NT2/D1 (cell line): ENCODE results near the gene ITGA4.

Experiments used
- DNase-seq: peaks from one replicate; pipeline ENCODE4 v3.0.0-alpha.2; 2011; ENCODE audit warnings: low read depth, low spot score
- H3K27me3 ChIP-seq: 2 replicates; pipeline ENCODE4 v1.6.0; 2011; ENCODE audit warnings: mild to moderate bottlenecking; ENCODE audit not compliant: insufficient read length, insufficient read depth
- H3K36me3 ChIP-seq: 2 replicates; pipeline ENCODE4 v1.6.1; 2011; ENCODE audit warnings: mild to moderate bottlenecking, low read length, mixed read lengths; ENCODE audit not compliant: insufficient read depth, insufficient read length
- H3K4me1 ChIP-seq: 2 replicates; pipeline ENCODE4 v1.5.1; 2011; ENCODE audit not compliant: insufficient read depth, insufficient read length
- H3K4me3 ChIP-seq: 2 replicates; pipeline ENCODE4 v1.5.1; 2011; ENCODE audit warnings: low read depth; ENCODE audit not compliant: insufficient read length
- H3K9ac ChIP-seq: 2 replicates; pipeline ENCODE4 v1.6.0; 2011; ENCODE audit warnings: low read depth; ENCODE audit not compliant: insufficient read length
- H3K9me3 ChIP-seq: 2 replicates; pipeline ENCODE4 v1.5.1; 2011; ENCODE audit warnings: mild to moderate bottlenecking, low read length; ENCODE audit not compliant: insufficient read depth
- SUZ12 ChIP-seq: IDR thresholded peaks from 2 replicates; pipeline ENCODE4 v1.6.1; 2011; ENCODE audit not compliant: insufficient read length, insufficient read depth; ENCODE audit errors: extremely low read depth
- YY1 ChIP-seq: IDR thresholded peaks from 2 replicates; pipeline ENCODE4 v1.6.1; 2011; ENCODE audit not compliant: insufficient read length, insufficient read depth
- ZNF274 ChIP-seq: IDR thresholded peaks from 2 replicates; pipeline ENCODE4 v1.6.1; 2011; ENCODE audit warnings: mild to moderate bottlenecking, low read depth, low read length

Gene ITGA4

GRCh38 chr2:181542170-181542569 lies 85.0 kb downstream of the ITGA4 start:
- H3K9me3 ChIP-seq = no peaks in the 10 kb centered on the region
- H3K27me3 ChIP-seq = no peaks in the 10 kb centered on the region
- DNase-seq = no peak
- H3K4me1 ChIP-seq = no peaks in the 10 kb centered on the region
- no peak overlapping the region for H3K9ac ChIP-seq
- H3K36me3 ChIP-seq = no peaks in the 10 kb centered on the region
- no peak overlapping the region for H3K4me3 ChIP-seq
- TF ChIP-seq ZNF274 (no peak), SUZ12 (no peak), YY1 (no peak)

GRCh38 chr2:181546086-181546485 lies 88.9 kb downstream of the ITGA4 start:
- TF ChIP-seq ZNF274 = no peak
- no peak for TF ChIP-seq SUZ12
- TF ChIP-seq YY1 = no peak
- Histone ChIP-seq H3K36me3 (no peaks in the 10 kb centered on the region), H3K4me1 (no peaks in the 10 kb centered on the region), H3K9me3 (no peaks in the 10 kb centered on the region), H3K27me3 (no peaks in the 10 kb centered on the region), H3K4me3 (no peak overlapping the region), H3K9ac (no peak overlapping the region)
- DNase-seq = no peak

GRCh38 chr2:181552808-181553207 lies 95.6 kb downstream of the ITGA4 start:
- Histone ChIP-seq H3K9me3 (no peaks in the 10 kb centered on the region), H3K27me3 (no peaks in the 10 kb centered on the region), H3K36me3 (no peaks in the 10 kb centered on the region), H3K4me3 (no peak overlapping the region), H3K4me1 (no peaks in the 10 kb centered on the region), H3K9ac (no peak overlapping the region)
- DNase-seq = no peak
- TF ChIP-seq SUZ12 (no peak), YY1 (no peak), ZNF274 (no peak)

GRCh38 chr2:181553244-181553643 lies 96.1 kb downstream of the ITGA4 start:
- no peaks in the 10 kb centered on the region for H3K36me3 ChIP-seq
- no peak for TF ChIP-seq SUZ12
- TF ChIP-seq YY1 = no peak
- TF ChIP-seq ZNF274 = no peak
- H3K27me3 ChIP-seq = no peaks in the 10 kb centered on the region
- no peak overlapping the region for H3K4me3 ChIP-seq
- no peak overlapping the region for H3K9ac ChIP-seq
- H3K9me3 ChIP-seq = no peaks in the 10 kb centered on the region
- no peaks in the 10 kb centered on the region for H3K4me1 ChIP-seq
- no peak for DNase-seq

DNA sequence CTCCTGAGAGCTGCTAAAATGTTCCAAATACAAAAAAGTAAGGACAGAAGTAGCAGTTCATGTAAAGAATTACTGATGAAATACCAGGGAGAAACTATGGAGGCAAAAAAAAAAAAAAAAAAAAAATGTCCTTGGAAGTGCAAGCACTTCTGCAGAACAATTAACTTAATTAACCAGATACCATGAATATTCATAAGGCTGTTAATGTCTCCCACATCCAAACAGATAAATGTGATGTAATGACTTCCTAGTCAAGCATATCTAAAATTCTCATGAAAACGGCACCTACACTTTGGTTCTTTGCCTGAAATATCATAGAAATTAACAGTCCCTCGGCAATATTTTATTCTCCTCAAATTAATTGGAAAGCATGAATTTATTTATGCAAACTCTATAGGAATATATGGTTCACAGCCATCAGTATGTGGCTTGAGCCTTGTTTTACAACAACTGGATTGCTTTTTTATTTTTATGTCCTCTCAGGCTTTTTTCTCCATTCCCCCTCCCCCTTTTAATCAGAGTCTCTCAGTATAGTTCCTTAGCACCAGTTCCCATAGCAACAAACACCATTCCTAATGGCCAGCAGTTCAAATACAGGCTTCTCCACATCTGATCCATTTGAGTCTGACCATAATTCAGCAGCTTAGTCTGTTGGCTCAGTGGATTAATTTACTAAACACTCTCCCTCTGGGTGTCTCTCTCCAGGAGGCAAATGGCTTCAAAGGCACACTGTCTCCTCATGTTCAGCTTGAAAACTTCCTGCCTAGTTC lies 97.1 kb downstream of the ITGA4 start:
- Histone ChIP-seq H3K9ac (no peak overlapping the region), H3K27me3 (no peaks in the 10 kb centered on the region), H3K4me3 (no peak overlapping the region), H3K4me1 (no peaks in the 10 kb centered on the region), H3K9me3 (no peaks in the 10 kb centered on the region), H3K36me3 (no peaks in the 10 kb centered on the region)
- no peak for DNase-seq
- TF ChIP-seq SUZ12 (no peak), ZNF274 (no peak), YY1 (no peak)

GRCh38 chr2:181558371-181558770 lies 101.2 kb downstream of the ITGA4 start:
- Histone ChIP-seq H3K4me1 (no peaks in the 10 kb centered on the region), H3K36me3 (no peaks in the 10 kb centered on the region)
- TF ChIP-seq ZNF274 (no peak), YY1 (no peak)

DNA sequence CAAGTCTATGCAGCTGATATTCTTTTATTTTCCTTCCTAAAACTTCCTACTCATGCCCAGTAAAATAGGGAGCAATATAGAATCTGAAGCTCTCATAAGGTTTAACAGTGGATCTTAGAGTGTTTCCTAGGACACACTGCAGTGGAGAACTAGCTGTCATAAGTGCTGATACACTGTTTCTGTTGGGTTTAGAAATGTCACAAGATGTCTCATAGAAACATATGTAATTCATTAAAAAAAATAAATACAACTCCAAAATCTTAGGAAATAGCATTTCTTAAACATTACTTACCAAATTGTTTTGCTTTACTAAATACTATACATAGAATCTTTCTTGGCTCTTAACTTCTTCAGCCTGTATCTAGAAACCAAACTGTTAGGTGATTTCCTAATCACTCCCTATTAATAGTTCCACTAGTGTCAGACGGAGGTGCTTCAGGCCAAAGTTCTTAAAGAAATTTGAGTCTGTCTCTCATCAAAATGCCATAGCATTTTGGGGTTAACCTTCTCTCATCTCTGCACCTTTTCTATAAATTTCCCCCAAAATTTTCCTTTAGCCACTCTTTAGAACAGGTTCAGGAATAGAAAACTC lies 106.0 kb downstream of the ITGA4 start:
- Histone ChIP-seq H3K4me1 (no peaks in the 10 kb centered on the region), H3K9ac (no peak overlapping the region), H3K4me3 (no peak overlapping the region), H3K36me3 (no peaks in the 10 kb centered on the region), H3K27me3 (no peaks in the 10 kb centered on the region), H3K9me3 (no peaks in the 10 kb centered on the region)
- DNase-seq = no peak
- no peak for TF ChIP-seq YY1
- TF ChIP-seq ZNF274 = no peak
- TF ChIP-seq SUZ12 = no peak

More at GRCh38 chr2:181558371-181558770, 101.2 kb downstream of the ITGA4 start:
- no peak overlapping the region for H3K4me3 ChIP-seq
- no peak for DNase-seq
- H3K27me3 ChIP-seq = no peaks in the 10 kb centered on the region
- no peaks in the 10 kb centered on the region for H3K9me3 ChIP-seq
- no peak overlapping the region for H3K9ac ChIP-seq
